PC-9 (cell line): ENCODE results near the gene RBFOX2. TPM values are rescaled to one million over a fixed set of nuclear protein-coding genes. Genes with fewer than 3 reads are reported as not detected.

ENCODE experiments used
- BruUV-seq: library from RNA; stranded (reverse); fragments of 400-500 nt; replicated peaks from 2 replicates; lab custom pipeline; 2021; lab: Mats Ljungman, UMichigan
- CTCF ChIA-PET: fragments of 300-600 bp; sonication (Branson Sonifier 250); formaldehyde crosslinking; loops from one replicate; lab custom pipeline; 2022; ENCODE audit warnings: antibody characterized with exemption; lab: Charles Lee
- POLR2A ChIA-PET: fragments of 300-600 bp; sonication (Branson Sonifier 250); formaldehyde crosslinking; loops from one replicate; lab custom pipeline; 2022; ENCODE audit warnings: antibody characterized with exemption; ENCODE audit not compliant: unreplicated experiment; lab: Charles Lee
- DNase-seq, 2 experiments: peaks; one replicate each; pipeline versions ENCODE4 v3.0.0 to v3.0.0-alpha.2; 2015 to 2022; ENCODE audit warnings: mixed read lengths in 1 of 2
- H2AFZ ChIP-seq: fragments of 200-600 bp; sonication (generic); 2 replicates; pipeline ENCODE4 v1.8.1; 2017; ENCODE audit warnings: antibody characterized with exemption
- H3F3A ChIP-seq: fragments of 200-600 bp; sonication (generic); 2 replicates; pipeline ENCODE4 v1.8.1; 2017; ENCODE audit warnings: antibody characterized with exemption, mild to moderate bottlenecking, low read depth; ENCODE audit not compliant: insufficient read depth
- H3K27ac ChIP-seq: fragments of 200-600 bp; sonication (generic); 2 replicates; pipeline ENCODE4 v1.6.1; 2016; ENCODE audit warnings: mixed run types
- H3K27me3 ChIP-seq: fragments of 200-600 bp; sonication (generic); 2 replicates; pipeline ENCODE4 v1.6.1; 2016; ENCODE audit warnings: low read depth, mixed run types; ENCODE audit not compliant: insufficient read depth
- H3K36me3 ChIP-seq: fragments of 200-600 bp; sonication (generic); 2 replicates; pipeline ENCODE4 v1.6.1; 2016; ENCODE audit warnings: low read depth, mixed run types
- H3K4me1 ChIP-seq: fragments of 200-600 bp; sonication (generic); replicated peaks from 2 replicates; pipeline ENCODE4 v1.6.1; 2016; ENCODE audit warnings: mixed run types; ENCODE audit not compliant: insufficient read depth
- H3K4me2 ChIP-seq: fragments of 200-600 bp; sonication (generic); 2 replicates; pipeline ENCODE4 v1.6.1; 2017; ENCODE audit warnings: mixed run types
- H3K4me3 ChIP-seq: fragments of 200-600 bp; sonication (generic); 2 replicates; pipeline ENCODE4 v1.6.1; 2016; ENCODE audit warnings: mixed run types
- H3K79me2 ChIP-seq: fragments of 200-600 bp; sonication (generic); 2 replicates; pipeline ENCODE4 v1.6.1; 2017; ENCODE audit warnings: low read depth, mixed run types
- H3K9me2 ChIP-seq: fragments of 200-600 bp; sonication (generic); 2 replicates; pipeline ENCODE4 v1.8.1; 2017; ENCODE audit warnings: mild to moderate bottlenecking; ENCODE audit not compliant: insufficient read depth
- H3K9me3 ChIP-seq: fragments of 200-600 bp; sonication (generic); 2 replicates; pipeline ENCODE4 v1.8.1; 2016; ENCODE audit warnings: low read depth; ENCODE audit not compliant: insufficient read depth
- H4K20me1 ChIP-seq: fragments of 200-600 bp; sonication (generic); 2 replicates; pipeline ENCODE4 v1.8.1; 2017; ENCODE audit not compliant: insufficient read depth
- EZH2 ChIP-seq: fragments of 200-600 bp; sonication (generic); IDR thresholded peaks from 2 replicates; pipeline ENCODE4 v1.8.0; 2017; ENCODE audit warnings: antibody characterized with exemption, low read depth
- intact Hi-C: fragments of 100-400 bp; cut with micrococcal nuclease; formaldehyde crosslinking; loops from one replicate; pipeline ENCODE4 v1.10.0; 2022; ENCODE audit not compliant: unreplicated experiment
- total RNA-seq: library from RNA; stranded (reverse); gene quantifications from 2 replicates; pipeline ENCODE4 v1.2.3, GENCODE V29; 2021
- TF ChIP-seq, protein P1 (sequence below): fragments of 200-600 bp; sonication (generic); conservative IDR thresholded peaks from 2 replicates; pipeline ENCODE4 v1.6.1; 2017; ENCODE audit warnings: mixed run types, antibody characterized with exemption, mild to moderate bottlenecking, moderate library complexity

The RBFOX2 gene
- total RNA-seq, 1 experiment from 2014 or later: 109 TPM

DNA sequence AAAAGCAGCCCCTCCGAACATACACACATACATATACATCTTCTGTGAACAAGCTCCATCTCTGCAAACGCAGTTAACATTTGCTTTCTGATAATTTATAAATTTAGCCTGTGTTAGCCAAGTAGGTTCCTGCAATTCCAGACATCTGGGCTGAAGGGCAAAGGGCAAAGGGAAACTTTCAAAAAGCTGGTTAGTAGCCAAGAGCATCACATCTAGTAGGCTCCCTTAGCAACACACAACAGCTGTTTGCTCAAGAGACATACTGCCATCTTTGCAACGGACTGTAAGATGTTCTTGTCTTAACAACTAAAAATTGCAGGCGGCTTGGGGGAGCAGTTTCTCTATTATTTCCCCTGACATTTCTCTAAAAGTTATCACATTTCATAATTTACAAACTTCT, 134.9 kb downstream of the RBFOX2 start:
- H3K79me2 ChIP-seq: peaks cover 92% of the 10 kb centered on the region
- intact Hi-C loops: loop anchor here (2.0 kb wide), 1 partner anchor 53 kb away; no protein-coding TSS in a partner anchor

GRCh38 chr22:35892192-35892591, 136.4 kb downstream of the RBFOX2 start:
- Histone ChIP-seq H3K79me2 (peaks cover 92% of the 10 kb centered on the region), H4K20me1 (peaks cover 10% of the 10 kb centered on the region; the same call in 1 of the 2 replicates), H3K36me3 (peaks cover 11% of the 10 kb centered on the region), H3F3A (peaks cover 50% of the 10 kb centered on the region), H3K9me3 (no peaks in the 10 kb centered on the region; the same call in 1 of the 2 replicates), H3K4me3 (no peak overlapping the region), H3K4me2 (no peak overlapping the region), H3K9me2 (0 out of 2 replicates have a peak, but pooled peaks cover 4% of the 10 kb centered on the region), H2AFZ (no peak overlapping the region), H3K4me1 (peaks cover 52% of the 10 kb centered on the region), H3K27ac (no peak overlapping the region), H3K27me3 (no peaks in the 10 kb centered on the region)
- DNase-seq: peak in 1 of 2 experiments; percentile 31
- TF ChIP-seq EZH2: no peak
- TF ChIP-seq, protein P1, sequence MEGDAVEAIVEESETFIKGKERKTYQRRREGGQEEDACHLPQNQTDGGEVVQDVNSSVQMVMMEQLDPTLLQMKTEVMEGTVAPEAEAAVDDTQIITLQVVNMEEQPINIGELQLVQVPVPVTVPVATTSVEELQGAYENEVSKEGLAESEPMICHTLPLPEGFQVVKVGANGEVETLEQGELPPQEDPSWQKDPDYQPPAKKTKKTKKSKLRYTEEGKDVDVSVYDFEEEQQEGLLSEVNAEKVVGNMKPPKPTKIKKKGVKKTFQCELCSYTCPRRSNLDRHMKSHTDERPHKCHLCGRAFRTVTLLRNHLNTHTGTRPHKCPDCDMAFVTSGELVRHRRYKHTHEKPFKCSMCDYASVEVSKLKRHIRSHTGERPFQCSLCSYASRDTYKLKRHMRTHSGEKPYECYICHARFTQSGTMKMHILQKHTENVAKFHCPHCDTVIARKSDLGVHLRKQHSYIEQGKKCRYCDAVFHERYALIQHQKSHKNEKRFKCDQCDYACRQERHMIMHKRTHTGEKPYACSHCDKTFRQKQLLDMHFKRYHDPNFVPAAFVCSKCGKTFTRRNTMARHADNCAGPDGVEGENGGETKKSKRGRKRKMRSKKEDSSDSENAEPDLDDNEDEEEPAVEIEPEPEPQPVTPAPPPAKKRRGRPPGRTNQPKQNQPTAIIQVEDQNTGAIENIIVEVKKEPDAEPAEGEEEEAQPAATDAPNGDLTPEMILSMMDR: no peak
- ChIA-PET POLR2A (interaction anchor here (0.6 kb wide), 1 partner anchor 638 kb away, joined by 10 read pairs; no protein-coding TSS in a partner anchor), CTCF (no interaction called here)
- intact Hi-C loops: no loop called here
- BruUV-seq: no TSS peak

More for the DNA sequence above, 134.9 kb downstream of the RBFOX2 start:
- H3K9me3 ChIP-seq: no peaks in the 10 kb centered on the region; the same call in 1 of the 2 replicates
- H3K4me2 ChIP-seq: no peak overlapping the region
- TF ChIP-seq, protein P1: no peak
- TF ChIP-seq EZH2: no peak
- no peak overlapping the region for H2AFZ ChIP-seq
- H3K27me3 ChIP-seq: no peaks in the 10 kb centered on the region
- 0 out of 2 replicates have a peak, but pooled peaks cover 4% of the 10 kb centered on the region for H3K9me2 ChIP-seq
- ChIA-PET CTCF (interaction anchor here (0.5 kb wide), 1 partner anchor 21 kb away, joined by 4 read pairs; no protein-coding TSS in a partner anchor), POLR2A (no interaction called here)
- peak overlapping the region; percentile 94; the same call in 1 of the 2 replicates for H3K27ac ChIP-seq
- DNase-seq: peak in 1 of 2 experiments; percentile 12
- no TSS peak for BruUV-seq
- peaks cover 15% of the 10 kb centered on the region; the same call in 1 of the 2 replicates for H3K36me3 ChIP-seq
- H3K4me1 ChIP-seq: peaks cover 42% of the 10 kb centered on the region
- H4K20me1 ChIP-seq: peaks cover 10% of the 10 kb centered on the region; the same call in 1 of the 2 replicates
- no peak overlapping the region for H3K4me3 ChIP-seq
- peaks cover 42% of the 10 kb centered on the region for H3F3A ChIP-seq

DNA sequence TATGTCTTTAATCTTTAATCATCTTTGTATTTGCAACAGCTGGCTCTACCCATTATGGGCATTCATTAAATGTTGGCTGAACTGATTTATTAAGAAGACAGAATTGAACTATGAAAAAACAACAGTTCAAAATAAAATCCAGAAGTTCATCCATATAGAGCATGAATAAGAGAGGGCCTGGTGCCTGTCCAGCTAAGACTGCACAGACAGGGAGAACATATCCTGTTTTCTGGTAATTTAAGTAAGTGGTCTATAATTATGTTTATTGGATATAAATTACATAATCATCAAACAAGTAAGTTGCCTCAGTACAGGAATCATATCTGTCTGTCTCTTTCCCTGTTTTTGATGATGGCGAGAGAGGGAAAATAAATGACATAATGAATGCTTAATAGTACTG, 137.2 kb downstream of the RBFOX2 start:
- Histone ChIP-seq H3K79me2 (peaks cover 92% of the 10 kb centered on the region), H4K20me1 (peaks cover 10% of the 10 kb centered on the region), H3K4me1 (peaks cover 52% of the 10 kb centered on the region), H2AFZ (no peak overlapping the region), H3K9me2 (no peaks in the 10 kb centered on the region), H3K36me3 (peaks cover 11% of the 10 kb centered on the region), H3K9me3 (no peaks in the 10 kb centered on the region; the same call in 1 of the 2 replicates), H3K4me3 (no peak overlapping the region), H3K4me2 (no peak overlapping the region), H3K27me3 (no peaks in the 10 kb centered on the region), H3K27ac (no peak overlapping the region), H3F3A (peaks cover 49% of the 10 kb centered on the region)
- CTCF ChIA-PET: no interaction called here
- DNase-seq: peak in 1 of 2 experiments; percentile 4
- POLR2A ChIA-PET: no interaction called here
- TF ChIP-seq EZH2: no peak
- TF ChIP-seq, protein P1: no peak
- BruUV-seq: no TSS peak
- intact Hi-C loops: no loop called here
